Adrenal gland (tissue), 12 donors: Measurements from ENCODE around the gene ZBTB7C. TPM values are rescaled to one million over a fixed set of nuclear protein-coding genes. Genes with fewer than 3 reads are reported as not detected.

Source experiments
- DNase-seq, 7 donors: peaks; one replicate each; pipeline ENCODE4 v3.0.0-alpha.2; 2019 to 2020
- H3K27ac ChIP-seq, 5 donors: fragments of 200-600 bp; sonication (generic) in 4 of 5; 1 replicate in 3 of 5; 2 replicates in 2 of 5; pipeline versions ENCODE4 v1.5.1 to v1.8.0; 2016 to 2020; ENCODE audit warnings: mild to moderate bottlenecking in 1 of 5
- H3K27me3 ChIP-seq: fragments of 200-600 bp; 2 replicates; pipeline ENCODE4 v1.8.0; 2021
- H3K36me3 ChIP-seq, 2 donors: fragments of 200-600 bp; replicated peaks in 1 of 2; 1 replicate in 1 of 2; 2 replicates in 1 of 2; pipeline versions ENCODE4 v1.5.1 to v1.8.0; 2018 to 2022
- H3K4me1 ChIP-seq, 2 donors: fragments of 200-600 bp; replicated peaks in 1 of 2; 1 replicate in 1 of 2; 2 replicates in 1 of 2; pipeline versions ENCODE4 v1.5.1 to v1.8.0; 2018 to 2021
- H3K4me3 ChIP-seq, 4 donors: fragments of 200-600 bp; sonication (generic) in 3 of 4; one replicate each; pipeline ENCODE4 v1.5.1; 2016 to 2018
- H3K9me3 ChIP-seq, 3 donors: fragments of 200-600 bp; sonication (generic) in 1 of 3; replicated peaks in 1 of 3; 1 replicate in 2 of 3; 2 replicates in 1 of 3; pipeline versions ENCODE4 v1.5.1 to v1.8.0; 2016 to 2021
- POLR2A ChIP-seq, 2 donors: fragments of 450-650 bp; IDR thresholded peaks; one replicate each; pipeline ENCODE4 v1.6.1; 2017; ENCODE audit warnings: antibody characterized with exemption in 2 of 2, mild to moderate bottlenecking in 2 of 2, moderate library complexity in 1 of 2
- WGBS, 4 donors: extraction: QIAGEN DNeasy Blood & Tissue Kit in 2 of 4; methylation state at CpG; one replicate each; pipeline versions ENCODE4 v1.1.5 to v1.1.7; 2013 to 2017; 5-methylcytosine and 5-hydroxymethylcytosine counted together
- intact Hi-C, 2 donors: fragments of 100-400 bp; cut with DNase I; formaldehyde crosslinking; loops; one replicate each; pipeline versions ENCODE4 v1.14.1 to v1.15.0; 2022 to 2023
- polyA plus RNA-seq, 3 donors: library from polyadenylated mRNA; stranded (reverse); fragments of 200-250 nt in 2 of 3; fragments of 350-450 nt in 1 of 3; fragmentation: Illumina TruSeq in 1 of 3; extraction: RNeasy Lipid Tissue Mini Kit (QIAGEN cat#74804) in 1 of 3; gene quantifications; one replicate each; pipeline ENCODE4 v1.2.3, GENCODE V29; 2013 to 2014
- total RNA-seq, 9 donors: library from RNA; depleted of rRNA in 4 of 9; stranded (reverse); fragments of >200 nt in 4 of 9; fragments of 120-200 nt in 1 of 9; fragmentation: NEBNext Ultra II Directional in 1 of 9; extraction: Animal tissue kit (Norgen Biotek cat#: 25700) in 1 of 9; gene quantifications; one replicate each; pipeline versions ENCODE4 v1.1.0 to v1.2.4, GENCODE V29; 2013 to 2023
- TF ChIP-seq, protein P1 (sequence below), 6 experiments: fragments of 450-650 bp in 4 of 6; fragments of 200-600 bp in 2 of 6; sonication (generic) in 1 of 6; IDR thresholded peaks; 1 replicate in 5 of 6; 2 replicates in 1 of 6; pipeline versions ENCODE4 v1.5.1 to v1.8.0; 2016 to 2021; ENCODE audit warnings: antibody characterized with exemption in 6 of 6, mild to moderate bottlenecking in 2 of 6, moderate library complexity in 1 of 6
- donor health status: healthy with polysubstance abuse.
- donor health status: Bipolar disorder and iron deficiency.
- donor health status: DM: yes; HTN: yes; CAD: no.
- donor health status: DM: no; HTN: no; CAD: no.
- donor health status: DM: no; HTN: no; CAD: no.
- donor health status: DM: yes; HTN: yes; CAD: no.

ZBTB7C gene
- total and polyA plus RNA-seq, 12 donors: 5.2 to 42.8 (median 26.8) TPM

DNA sequence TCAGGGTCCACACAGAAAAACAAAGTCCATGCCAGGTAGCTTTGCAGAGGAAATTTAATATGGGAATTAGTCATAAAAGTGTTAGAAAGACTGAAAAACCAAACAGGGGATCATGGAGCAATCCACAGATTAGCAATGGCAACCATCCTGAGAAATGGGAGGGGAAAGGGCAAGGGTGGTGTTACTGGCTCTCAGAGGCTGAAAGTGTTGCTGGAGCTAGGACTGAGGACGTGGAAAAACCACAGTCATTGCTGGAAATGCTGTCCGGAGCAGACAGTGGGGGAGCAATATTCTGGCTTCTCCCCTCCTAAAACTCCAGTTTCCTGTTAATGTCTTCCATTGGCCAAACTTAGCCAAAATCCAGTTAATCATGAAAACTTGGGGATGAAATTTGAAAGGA, 172.4 kb downstream of the ZBTB7C start:
- H3K4me1 ChIP-seq: no peaks in the 10 kb centered on the region
- H3K27ac ChIP-seq: no peak overlapping the region
- H3K4me3 ChIP-seq: no peak overlapping the region
- 90 to 94% (median 94%) methylated on average over 2 of the region's 2 CpGs for WGBS, 4 donors
- intact Hi-C loops: loop anchor here in 1 of 2 donors (10.0 kb wide), 1 partner anchor 178 kb away; no protein-coding TSS in a partner anchor
- no peak for DNase-seq
- TF ChIP-seq, protein P1, sequence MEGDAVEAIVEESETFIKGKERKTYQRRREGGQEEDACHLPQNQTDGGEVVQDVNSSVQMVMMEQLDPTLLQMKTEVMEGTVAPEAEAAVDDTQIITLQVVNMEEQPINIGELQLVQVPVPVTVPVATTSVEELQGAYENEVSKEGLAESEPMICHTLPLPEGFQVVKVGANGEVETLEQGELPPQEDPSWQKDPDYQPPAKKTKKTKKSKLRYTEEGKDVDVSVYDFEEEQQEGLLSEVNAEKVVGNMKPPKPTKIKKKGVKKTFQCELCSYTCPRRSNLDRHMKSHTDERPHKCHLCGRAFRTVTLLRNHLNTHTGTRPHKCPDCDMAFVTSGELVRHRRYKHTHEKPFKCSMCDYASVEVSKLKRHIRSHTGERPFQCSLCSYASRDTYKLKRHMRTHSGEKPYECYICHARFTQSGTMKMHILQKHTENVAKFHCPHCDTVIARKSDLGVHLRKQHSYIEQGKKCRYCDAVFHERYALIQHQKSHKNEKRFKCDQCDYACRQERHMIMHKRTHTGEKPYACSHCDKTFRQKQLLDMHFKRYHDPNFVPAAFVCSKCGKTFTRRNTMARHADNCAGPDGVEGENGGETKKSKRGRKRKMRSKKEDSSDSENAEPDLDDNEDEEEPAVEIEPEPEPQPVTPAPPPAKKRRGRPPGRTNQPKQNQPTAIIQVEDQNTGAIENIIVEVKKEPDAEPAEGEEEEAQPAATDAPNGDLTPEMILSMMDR (IDR thresholded peaks at IDR 0.05): no peak
- TF ChIP-seq POLR2A (IDR thresholded peaks at IDR 0.05): no peak
- H3K9me3 ChIP-seq: no peaks in the 10 kb centered on the region
- no peaks in the 10 kb centered on the region for H3K36me3 ChIP-seq
- H3K27me3 ChIP-seq: no peaks in the 10 kb centered on the region

DNA sequence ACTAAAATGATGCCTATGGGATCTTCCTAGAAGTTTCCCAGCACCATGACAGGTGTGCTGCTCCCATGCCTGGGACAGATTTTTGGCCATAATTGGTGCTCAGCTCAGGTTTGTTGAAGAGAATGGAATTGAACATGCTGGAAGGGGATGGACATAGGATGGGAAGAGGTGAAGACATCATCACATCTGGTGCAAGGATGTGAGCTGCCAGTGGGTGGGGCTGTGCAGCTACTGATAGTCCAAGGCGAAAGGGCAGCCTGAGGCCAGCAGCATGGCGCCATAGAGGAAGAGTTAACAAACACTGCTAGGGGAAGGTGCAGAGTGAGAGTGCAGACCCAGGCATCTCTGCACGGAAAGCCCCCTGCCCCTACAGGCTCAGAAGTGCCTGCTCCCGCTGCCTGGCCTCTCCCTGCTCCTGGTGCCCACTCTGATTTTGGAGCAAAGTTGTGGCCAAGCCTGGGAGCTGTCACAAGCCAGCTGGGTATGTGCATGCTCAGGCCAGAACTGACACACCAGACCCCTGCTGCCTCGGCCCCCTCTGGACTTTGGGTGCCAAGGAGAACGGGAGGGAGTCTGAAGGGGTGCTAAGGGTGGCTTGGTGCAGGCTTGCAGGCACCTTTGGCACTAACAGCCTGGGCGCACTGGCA, 178.6 kb downstream of the ZBTB7C start:
- no peak overlapping the region for H3K4me3 ChIP-seq
- H3K27ac ChIP-seq: peak overlapping the region in 2 of 5 donors; percentile 61 to 65
- peak; percentile 72 to 91 (median 85) for DNase-seq
- H3K4me1 ChIP-seq: peaks cover 25 to 38% of the 10 kb centered on the region in 2 donors
- intact Hi-C loops: loop anchor here (5.0 to 10.0 kb wide), 2 partner anchors 184 to 212 kb away; no protein-coding TSS in a partner anchor
- TF ChIP-seq, protein P1 (IDR thresholded peaks at IDR 0.05): peak; percentile 40 to 86 (median 69)
- TF ChIP-seq POLR2A (IDR thresholded peaks at IDR 0.05): no peak
- no peaks in the 10 kb centered on the region for H3K9me3 ChIP-seq
- H3K27me3 ChIP-seq: no peaks in the 10 kb centered on the region
- 67 to 81% (median 75%) methylated on average over 6 to 7 of the region's 7 CpGs for WGBS, 4 donors
- H3K36me3 ChIP-seq: no peaks in the 10 kb centered on the region

DNA sequence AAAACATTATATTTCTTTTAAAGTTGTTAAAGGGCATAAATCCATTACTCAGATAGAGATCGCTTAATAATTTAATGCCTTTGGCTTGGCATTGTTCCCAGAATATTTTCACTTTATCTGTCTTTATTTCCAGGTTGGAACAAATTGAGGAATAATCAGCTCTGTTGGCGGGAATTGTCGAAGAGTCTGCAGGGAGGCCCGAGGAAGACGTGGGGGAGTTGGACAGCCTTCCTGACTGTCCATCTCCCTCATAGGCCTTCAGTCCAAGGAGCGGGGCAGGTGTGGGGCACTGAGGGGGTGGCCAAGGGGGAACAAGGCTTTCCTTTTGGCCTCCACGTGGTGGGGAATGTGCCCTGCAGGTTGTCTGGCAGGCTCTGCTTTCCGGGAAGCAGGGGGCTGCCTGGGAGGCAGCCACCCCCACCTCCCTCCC, 179.6 kb downstream of the ZBTB7C start:
- Histone ChIP-seq H3K9me3 (no peaks in the 10 kb centered on the region), H3K4me3 (no peak overlapping the region), H3K4me1 (peaks cover 25 to 38% of the 10 kb centered on the region in 2 donors), H3K27me3 (no peaks in the 10 kb centered on the region), H3K36me3 (no peaks in the 10 kb centered on the region), H3K27ac (peak overlapping the region in 3 of 5 donors; percentile 61 to 65 (median 61))
- intact Hi-C loops: loop anchor here in 1 of 2 donors (10.0 kb wide), 1 partner anchor 215 kb away; no protein-coding TSS in a partner anchor
- 15 to 30% (median 21%) methylated on average over 7 to 8 of the region's 8 CpGs for WGBS, 4 donors
- no peak for TF ChIP-seq POLR2A (IDR thresholded peaks at IDR 0.05)
- TF ChIP-seq, protein P1 (IDR thresholded peaks at IDR 0.05): peak in 2 of 6 experiments; percentile 10 to 12
- DNase-seq: peak in 3 of 7 donors; percentile 49 to 55 (median 50)

DNA sequence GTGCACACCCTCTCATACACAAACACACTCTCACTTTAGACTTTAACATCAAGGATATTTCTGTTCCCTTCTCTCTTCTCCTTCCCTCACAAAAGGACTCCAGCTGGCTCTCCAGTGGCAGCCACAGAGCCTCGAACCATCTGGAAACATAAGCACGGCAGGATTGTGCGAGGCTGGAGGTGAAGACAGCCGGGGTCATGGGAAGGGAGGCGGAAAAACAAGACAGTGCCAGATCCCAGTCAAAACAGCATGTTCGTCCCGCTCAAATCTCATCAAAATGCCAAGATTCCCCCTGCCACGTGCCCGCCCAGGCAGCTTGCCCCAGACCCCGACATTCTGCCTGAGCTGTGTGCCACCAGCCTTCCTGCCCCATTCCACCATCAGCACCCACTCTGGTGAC, 180.3 kb downstream of the ZBTB7C start:
- Histone ChIP-seq H3K36me3 (no peaks in the 10 kb centered on the region), H3K9me3 (no peaks in the 10 kb centered on the region), H3K4me1 (peaks cover 25 to 38% of the 10 kb centered on the region in 2 donors), H3K4me3 (no peak overlapping the region), H3K27ac (peak overlapping the region in 4 of 5 donors; percentile 6 to 80 (median 63)), H3K27me3 (no peaks in the 10 kb centered on the region)
- WGBS, 4 donors: 49 to 77% (median 63%) methylated on average over 10 of the region's 10 CpGs
- no peak for DNase-seq
- intact Hi-C loops: loop anchor here in 1 of 2 donors (10.0 kb wide), 1 partner anchor 216 kb away; no protein-coding TSS in a partner anchor
- TF ChIP-seq, protein P1 (IDR thresholded peaks at IDR 0.05): no peak
- no peak for TF ChIP-seq POLR2A (IDR thresholded peaks at IDR 0.05)
